Stomach smooth muscle (tissue), 2 donors: Measurements from ENCODE around the gene USP20.

ENCODE experiments used
- H3K27ac ChIP-seq: one replicate; pipeline ENCODE4 v1.7.0; 2013; ENCODE audit warnings: mild to moderate bottlenecking, low read length, inconsistent platforms
- H3K27me3 ChIP-seq, 2 donors: one replicate each; pipeline ENCODE4 v1.7.0; 2013; ENCODE audit warnings: low read length in 2 of 2; ENCODE audit not compliant: insufficient read depth in 2 of 2, control insufficient read depth in 1 of 2
- H3K36me3 ChIP-seq, 2 donors: one replicate each; pipeline ENCODE4 v1.7.0; 2013; ENCODE audit warnings: low read length in 2 of 2; ENCODE audit not compliant: control insufficient read depth in 2 of 2, insufficient read depth in 2 of 2
- H3K4me1 ChIP-seq: one replicate; pipeline ENCODE4 v1.7.0; 2013; ENCODE audit warnings: low read length; ENCODE audit not compliant: control insufficient read depth, insufficient read depth
- H3K4me3 ChIP-seq, 2 donors: one replicate each; pipeline ENCODE4 v1.7.0; 2013; ENCODE audit warnings: low read length in 2 of 2
- H3K9ac ChIP-seq, 2 donors: one replicate each; pipeline ENCODE4 v1.7.0; 2013; ENCODE audit warnings: low read length in 2 of 2, mild to moderate bottlenecking in 1 of 2
- H3K9me3 ChIP-seq, 2 donors: one replicate each; pipeline ENCODE4 v1.7.0; 2013; ENCODE audit warnings: low read length in 2 of 2; ENCODE audit not compliant: control insufficient read depth in 2 of 2
- donor health status: healthy.
- donor health status: Pancreatic carcinoma.

Gene USP20

GRCh38 chr9:129823542-129823934 is 11.7 kb upstream of the USP20 start:
- Histone ChIP-seq H3K27me3 (no peaks in the 10 kb centered on the region), H3K4me1 (peaks cover 9% of the 10 kb centered on the region), H3K9me3 (no peaks in the 10 kb centered on the region), H3K9ac (peak overlapping the region; percentile 42 to 69), H3K27ac (peak overlapping the region; percentile 24), H3K36me3 (peaks cover 18 to 26% of the 10 kb centered on the region in 2 donors), H3K4me3 (peak overlapping the region; percentile 76 to 84)

DNA sequence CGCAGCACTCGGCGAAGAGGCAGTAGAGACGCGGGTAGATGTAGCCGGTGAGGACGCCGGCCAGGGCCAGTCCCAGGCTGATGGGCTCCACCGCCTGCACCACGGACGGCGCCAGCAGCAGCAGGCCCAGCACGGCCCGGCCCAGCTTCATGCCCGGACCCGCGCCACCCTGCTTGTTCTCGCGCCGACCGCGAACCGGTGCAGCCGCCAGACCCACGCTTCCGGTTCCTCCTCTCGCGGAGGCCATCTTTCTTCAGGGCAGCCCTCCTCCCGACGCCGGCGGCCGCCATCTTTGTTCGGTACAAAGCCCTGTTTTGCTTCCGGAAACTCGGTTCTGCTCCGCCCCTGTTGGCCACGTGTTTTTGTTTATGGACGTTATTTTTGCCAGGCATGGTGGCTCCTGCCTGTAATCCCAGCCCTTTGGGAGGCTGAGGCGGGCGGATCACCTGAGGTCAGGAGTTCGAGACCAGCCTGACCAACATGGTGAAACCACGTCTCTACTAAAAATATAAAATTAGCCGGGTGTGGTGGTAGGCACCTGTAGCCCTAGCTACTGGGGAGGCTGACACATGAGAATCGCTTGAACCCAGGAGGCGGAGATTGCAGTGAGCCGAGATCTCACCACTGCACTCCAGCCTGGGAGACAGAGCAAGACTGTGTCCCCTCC is 11.2 kb upstream of the USP20 start, which contains the start of gene TOR1A:
TSS of gene TOR1A (minus strand) at position 202 of the 667 bp plus-strand sequence. CDS start at position 151, 51 bp downstream.
- Histone ChIP-seq H3K27me3 (no peaks in the 10 kb centered on the region), H3K9ac (peak within 1 kb of the TSS; percentile 42 to 79), H3K27ac (peak within 1 kb of the TSS; percentile 24), H3K4me1 (peaks cover 9% of the 10 kb centered on the region), H3K36me3 (peaks cover 18 to 27% of the 10 kb centered on the region in 2 donors), H3K9me3 (no peaks in the 10 kb centered on the region), H3K4me3 (peak within 1 kb of the TSS; percentile 76 to 84)

- Histone ChIP-seq H3K4me3 (no peak overlapping the region), H3K4me1 (peaks cover 9% of the 10 kb centered on the region), H3K27me3 (no peaks in the 10 kb centered on the region), H3K27ac (no peak overlapping the region), H3K36me3 (peaks cover 30 to 41% of the 10 kb centered on the region in 2 donors), H3K9me3 (no peaks in the 10 kb centered on the region), H3K9ac (no peak overlapping the region)
These were observed 8.9 kb upstream of the USP20 start for GRCh38 chr9:129826344-129826743.

- Histone ChIP-seq H3K9me3 (no peaks in the 10 kb centered on the region), H3K27me3 (no peaks in the 10 kb centered on the region), H3K27ac (no peak overlapping the region), H3K4me1 (peaks cover 9% of the 10 kb centered on the region), H3K9ac (no peak overlapping the region), H3K36me3 (peaks cover 32 to 43% of the 10 kb centered on the region in 2 donors), H3K4me3 (no peak overlapping the region)
These were observed 8.5 kb upstream of the USP20 start for GRCh38 chr9:129826759-129827158.

DNA sequence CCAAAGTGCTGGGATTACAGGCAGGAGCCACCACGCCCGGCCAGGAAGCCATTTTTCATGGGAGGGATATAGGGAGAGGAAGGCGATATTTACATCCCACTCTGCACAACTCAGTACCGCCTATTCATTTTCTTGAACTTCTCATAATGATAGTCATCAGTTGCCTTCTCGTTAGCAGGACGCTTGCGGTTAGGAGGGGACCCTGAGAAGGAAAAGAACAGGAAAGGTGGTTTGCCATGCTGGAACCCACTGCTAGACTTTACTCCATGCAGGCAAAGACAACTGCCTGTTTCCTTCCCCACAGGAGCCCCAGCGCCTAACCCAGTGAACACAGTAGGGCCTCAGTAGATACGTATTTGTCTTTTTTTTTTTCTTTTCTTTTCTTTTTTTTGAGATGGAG is 7.2 kb upstream of the USP20 start:
- H3K36me3 ChIP-seq, result peaks cover 34 to 37% of the 10 kb centered on the region in 2 donors
- H3K4me1 ChIP-seq, result peaks cover 2% of the 10 kb centered on the region
- H3K9me3 ChIP-seq, result no peaks in the 10 kb centered on the region
- no peaks in the 10 kb centered on the region for H3K27me3 ChIP-seq
- no peak overlapping the region for H3K27ac ChIP-seq
- H3K4me3 ChIP-seq, result no peak overlapping the region
- no peak overlapping the region for H3K9ac ChIP-seq

GRCh38 chr9:129828969-129829368 is 6.3 kb upstream of the USP20 start:
- Histone ChIP-seq H3K4me3 (no peak overlapping the region), H3K36me3 (peaks cover 35 to 41% of the 10 kb centered on the region in 2 donors), H3K27ac (no peak overlapping the region)

GRCh38 chr9:129832982-129833381 is 2.3 kb upstream of the USP20 start:
- no peaks in the 10 kb centered on the region for H3K9me3 ChIP-seq
- H3K9ac ChIP-seq, result no peak overlapping the region
- no peaks in the 10 kb centered on the region for H3K27me3 ChIP-seq
- peaks cover 33 to 36% of the 10 kb centered on the region in 2 donors for H3K36me3 ChIP-seq
- H3K4me1 ChIP-seq, result peaks cover 23% of the 10 kb centered on the region
- no peak overlapping the region for H3K4me3 ChIP-seq
- no peak overlapping the region for H3K27ac ChIP-seq

More at GRCh38 chr9:129828969-129829368, 6.3 kb upstream of the USP20 start:
- H3K27me3 ChIP-seq, result no peaks in the 10 kb centered on the region
- H3K9me3 ChIP-seq, result no peaks in the 10 kb centered on the region
- H3K9ac ChIP-seq, result no peak overlapping the region
- H3K4me1 ChIP-seq, result peaks cover 6% of the 10 kb centered on the region

DNA sequence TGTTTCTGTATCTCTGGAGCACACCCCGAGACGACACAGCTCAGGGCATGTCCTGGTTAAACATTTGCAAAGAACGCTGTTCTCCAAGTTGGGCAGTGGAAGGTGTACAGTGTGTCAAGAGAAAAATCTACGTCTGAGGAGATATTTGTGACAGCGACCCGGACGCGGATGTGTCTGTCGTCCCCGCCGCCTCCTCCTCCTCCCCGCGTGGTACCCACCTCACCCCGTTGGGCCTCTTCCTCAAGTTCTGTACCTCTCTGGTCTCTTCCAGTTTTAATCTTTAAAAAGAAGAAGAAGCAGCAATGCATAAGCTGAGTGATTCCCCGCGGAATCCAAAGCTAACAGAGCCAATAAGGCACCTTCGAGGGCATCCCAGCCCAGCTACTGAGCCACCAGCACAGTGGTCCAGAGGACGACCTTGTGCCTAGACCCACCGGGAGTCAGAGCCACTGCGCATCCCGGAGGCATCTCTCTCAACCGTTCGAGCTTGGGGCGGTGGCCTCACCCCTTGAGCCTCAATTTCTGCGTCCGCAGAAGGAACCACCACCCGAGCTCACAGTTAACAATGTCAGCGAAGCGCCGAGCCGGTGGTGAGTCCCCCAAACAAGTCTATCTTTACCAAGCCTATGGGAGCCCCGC is 650 bp upstream of the USP20 start:
- H3K9ac ChIP-seq, result peak overlapping the region; percentile 89 to 91
- H3K4me1 ChIP-seq, result peaks cover 31% of the 10 kb centered on the region
- H3K4me3 ChIP-seq, result peak overlapping the region; percentile 91 to 98
- H3K36me3 ChIP-seq, result peaks cover 21 to 25% of the 10 kb centered on the region in 2 donors
- no peaks in the 10 kb centered on the region for H3K9me3 ChIP-seq
- no peaks in the 10 kb centered on the region for H3K27me3 ChIP-seq
- H3K27ac ChIP-seq, result peak overlapping the region; percentile 88

GRCh38 chr9:129835860-129836223 is 584 bp downstream of the USP20 start:
- H3K27me3 ChIP-seq, result no peaks in the 10 kb centered on the region
- H3K36me3 ChIP-seq, result peaks cover 13 to 14% of the 10 kb centered on the region in 2 donors
- H3K4me1 ChIP-seq, result peaks cover 36% of the 10 kb centered on the region
- H3K4me3 ChIP-seq, result peak overlapping the region; percentile 91 to 98
- H3K9me3 ChIP-seq, result no peaks in the 10 kb centered on the region
- H3K27ac ChIP-seq, result peak overlapping the region; percentile 88
- H3K9ac ChIP-seq, result peak overlapping the region; percentile 84 to 86

DNA sequence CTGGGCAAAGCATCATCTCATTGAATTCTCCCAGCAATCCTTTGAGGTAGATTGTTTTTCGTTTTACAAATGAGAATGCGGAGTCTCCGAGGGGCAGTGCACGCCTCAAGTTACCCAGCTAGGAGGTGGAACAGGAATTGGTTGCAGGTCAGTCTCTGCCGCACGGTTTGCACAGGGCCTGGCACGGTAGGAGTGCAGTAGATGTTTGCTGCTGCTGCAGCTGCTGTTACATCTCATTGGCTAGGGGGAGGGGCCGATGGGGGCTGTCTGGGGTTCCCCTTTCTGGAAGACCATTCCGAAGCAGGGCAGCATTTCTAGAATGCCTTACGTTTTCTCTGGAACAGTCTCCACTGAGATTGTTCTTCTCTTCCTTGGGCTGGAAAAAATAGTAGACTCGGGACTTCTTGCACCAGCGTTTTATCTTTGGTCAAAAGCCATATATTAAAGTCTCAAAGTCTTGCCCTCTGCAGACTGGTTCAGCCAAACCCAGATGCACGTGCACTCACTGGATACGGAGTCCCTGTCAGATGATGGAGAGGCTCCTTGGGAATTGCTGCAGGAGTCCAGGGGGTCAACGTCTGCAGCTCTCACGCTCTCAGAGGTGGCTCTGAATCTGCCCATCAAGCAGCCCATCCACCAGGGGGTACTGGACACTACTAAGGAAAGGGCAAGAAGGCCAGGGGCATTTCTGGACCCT is 1.2 kb downstream of the USP20 start:
- H3K4me3 ChIP-seq, result peak overlapping the region; percentile 91 to 98
- H3K4me1 ChIP-seq, result peaks cover 36% of the 10 kb centered on the region
- H3K9ac ChIP-seq, result peak overlapping the region in 1 of 2 donors; percentile 86
- H3K27me3 ChIP-seq, result no peaks in the 10 kb centered on the region
- H3K27ac ChIP-seq, result peak overlapping the region; percentile 88
- H3K9me3 ChIP-seq, result no peaks in the 10 kb centered on the region
- peaks cover 11 to 12% of the 10 kb centered on the region in 2 donors for H3K36me3 ChIP-seq
